Measurements from ENCODE around the gene HERC2.
"Not testable (repeated sequence)": the region's sequence is repeated elsewhere in the genome, so short reads cannot be mapped to it uniquely, and the experiment has no call there.

The HERC2 gene

GRCh38 chr15:28216946-28217546 is 104.9 kb downstream of the HERC2 start:
- not testable (repeated sequence) for DNase-seq

- DNase-seq = not testable (repeated sequence)
Observed at GRCh38 chr15:28215521-28215920, 106.5 kb downstream of the HERC2 start.

- DNase-seq = not testable (repeated sequence)
Observed at GRCh38 chr15:28214006-28214790, 107.8 kb downstream of the HERC2 start.

DNA sequence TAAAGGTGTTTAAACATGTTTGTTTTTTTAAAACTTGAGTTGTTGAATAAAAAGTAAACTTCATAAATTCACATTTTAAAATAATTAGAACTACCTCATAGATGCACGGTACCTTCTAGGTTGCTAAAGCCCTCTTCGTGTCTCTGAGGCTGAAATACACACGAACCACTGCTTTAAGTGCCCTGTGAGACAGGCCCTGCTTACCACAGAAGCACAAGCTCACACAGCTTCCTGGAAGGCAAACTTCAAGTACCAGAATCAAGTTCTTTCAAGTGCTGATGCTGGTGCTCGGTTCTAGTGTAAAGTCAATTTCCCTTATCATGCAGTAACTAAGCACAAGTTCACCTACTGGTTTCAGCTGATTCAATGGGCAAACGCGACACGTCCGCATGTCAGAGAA is 108.6 kb downstream of the HERC2 start:
- DNase-seq = not testable (repeated sequence)

DNA sequence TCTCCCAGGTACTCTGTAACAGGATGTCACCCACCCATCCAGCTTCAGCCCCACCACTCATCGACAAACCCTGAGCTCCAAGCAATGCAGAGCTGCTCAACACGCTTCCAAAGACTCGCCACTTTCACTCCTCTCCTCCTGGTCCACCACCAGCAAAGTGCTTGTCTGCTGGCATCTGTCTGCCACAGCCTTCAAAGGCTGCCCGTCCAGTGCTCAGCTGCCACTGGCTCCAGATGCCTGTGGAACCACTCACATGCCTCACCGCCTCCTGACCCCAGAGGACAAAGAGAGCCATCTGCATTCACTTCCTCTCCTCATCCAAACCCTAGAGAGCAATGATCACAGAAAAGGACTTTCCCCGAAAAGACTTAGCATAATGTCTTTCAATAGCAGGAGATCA is 113.4 kb downstream of the HERC2 start:
- DNase-seq = no peak

DNA sequence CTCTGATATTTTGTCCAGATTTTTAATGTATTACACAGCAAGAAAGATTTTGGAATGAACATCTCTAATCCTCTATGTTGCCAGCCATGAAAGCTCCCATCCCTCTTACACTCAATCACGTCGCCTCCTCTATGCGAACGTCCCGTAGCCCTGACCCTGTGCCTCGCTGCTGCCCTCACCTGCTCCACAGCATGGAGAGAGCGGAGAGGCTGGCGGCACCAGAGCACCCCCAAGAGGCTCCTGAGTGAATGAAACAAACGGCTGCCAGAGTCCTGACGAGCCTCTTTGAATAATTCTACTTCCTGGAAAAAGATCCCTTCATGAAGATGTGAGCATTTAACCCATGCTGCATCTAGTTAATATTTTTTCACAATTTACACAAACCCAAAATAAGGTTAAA is 116.3 kb downstream of the HERC2 start:
- DNase-seq = not testable (repeated sequence)

GRCh38 chr15:28203055-28203828 is 118.7 kb downstream of the HERC2 start:
- DNase-seq = not testable (repeated sequence)

DNA sequence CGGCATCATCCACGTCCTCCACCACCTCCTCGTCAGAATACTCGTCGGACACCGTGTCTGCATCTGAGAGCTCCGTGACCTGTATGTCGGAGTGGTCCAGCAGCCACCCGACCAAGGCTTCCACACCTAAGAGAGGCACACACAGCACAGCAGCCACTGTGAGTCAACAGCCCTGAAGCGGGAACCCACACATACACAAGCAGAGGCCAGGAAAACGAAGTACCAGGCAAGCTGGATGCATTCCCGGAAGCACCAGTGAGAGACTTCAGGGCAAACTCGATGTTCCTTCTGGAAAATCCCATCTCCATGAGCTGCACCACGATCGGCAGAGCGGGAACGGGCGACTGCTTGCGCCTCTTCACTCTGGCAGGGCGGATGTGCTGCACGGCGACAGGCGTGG is 119.9 kb downstream of the HERC2 start:
- DNase-seq = not testable (repeated sequence)

- not testable (repeated sequence) for DNase-seq
Observed at GRCh38 chr15:28198215-28198614, 123.8 kb downstream of the HERC2 start.

GRCh38 chr15:28197694-28198093 is 124.3 kb downstream of the HERC2 start:
- DNase-seq = not testable (repeated sequence)

GRCh38 chr15:28196581-28196980 is 125.4 kb downstream of the HERC2 start:
- not testable (repeated sequence) for DNase-seq

DNA sequence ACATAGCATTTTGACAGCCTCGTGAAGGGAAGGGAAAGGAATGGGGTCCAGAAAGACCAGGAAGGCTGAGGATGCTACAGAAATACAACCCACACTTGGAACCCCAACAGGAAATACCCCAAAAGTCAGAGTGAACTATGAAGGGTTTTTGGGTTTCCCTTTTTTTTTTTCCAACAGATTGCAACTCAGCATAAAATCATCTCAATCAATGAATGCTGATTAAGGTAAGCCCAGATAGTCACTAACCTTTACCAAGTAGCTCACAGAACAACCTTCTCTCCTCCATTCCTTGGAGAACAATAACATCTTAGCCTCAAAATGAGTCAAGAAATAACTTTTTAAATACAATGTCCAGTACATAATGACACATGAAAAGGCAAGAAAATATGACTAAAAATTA is 129.2 kb downstream of the HERC2 start:
- DNase-seq = no peak

- no peak for DNase-seq
Observed at GRCh38 chr15:28191832-28192231, 130.1 kb downstream of the HERC2 start.

- DNase-seq = no peak
Observed at GRCh38 chr15:28190391-28191174, 131.4 kb downstream of the HERC2 start.

GRCh38 chr15:28185148-28185895 is 136.7 kb downstream of the HERC2 start:
- no peak for DNase-seq

- no peak for DNase-seq
Observed at GRCh38 chr15:28184166-28184565, 137.8 kb downstream of the HERC2 start.

GRCh38 chr15:28182731-28183130 is 139.2 kb downstream of the HERC2 start:
- DNase-seq = no peak

GRCh38 chr15:28182216-28182615 is 139.8 kb downstream of the HERC2 start:
- no peak for DNase-seq

DNA sequence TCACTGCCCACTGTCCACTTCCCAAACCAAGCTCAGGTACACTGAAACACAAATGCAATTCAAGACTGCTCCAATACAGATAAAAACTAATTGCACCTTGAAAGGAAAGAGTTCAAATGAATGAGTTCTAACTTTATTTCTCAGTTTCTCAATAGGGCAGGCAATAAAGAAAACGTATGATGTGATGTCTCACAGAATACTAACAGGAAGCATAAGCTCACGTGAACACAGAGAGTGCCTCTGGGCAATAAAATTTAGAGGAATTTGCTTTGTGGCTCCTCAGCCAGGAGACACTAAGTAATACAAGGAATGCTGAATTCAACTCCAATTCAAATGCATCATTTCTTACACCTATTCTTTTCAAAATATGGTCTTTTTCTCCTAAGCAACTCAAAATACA is 140.6 kb downstream of the HERC2 start:
- no peak for DNase-seq

GRCh38 chr15:28179270-28179669 is 142.7 kb downstream of the HERC2 start:
- no peak for DNase-seq

DNA sequence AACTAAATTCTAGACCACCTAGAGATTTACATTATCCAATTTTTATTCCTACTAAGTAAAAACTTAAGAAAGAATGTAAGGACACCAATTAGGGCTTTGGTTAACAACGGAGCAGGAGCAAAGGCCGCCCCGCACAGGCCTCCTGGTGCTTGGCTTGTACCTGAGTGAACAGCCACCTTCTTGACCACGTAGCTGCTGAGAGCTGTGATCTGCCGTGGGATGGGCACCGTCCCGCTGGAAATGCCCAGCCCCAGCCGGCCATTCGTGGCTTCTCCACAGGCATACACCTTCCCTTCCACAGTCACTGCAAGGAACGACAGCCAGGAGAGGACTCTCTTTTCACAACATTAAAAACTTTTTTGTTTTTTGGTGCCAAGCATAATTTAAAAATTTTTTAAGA is 143.3 kb downstream of the HERC2 start:
- no peak for DNase-seq

- DNase-seq = no peak
Observed at GRCh38 chr15:28178290-28178689, 143.7 kb downstream of the HERC2 start.

Measured in CD4-positive, alpha-beta T cell treated with Interferon gamma for 1 hour (primary cell).